Psoas muscle (tissue), 8 donors: ENCODE measurements around the gene USP19. TPM values are rescaled to one million over a fixed set of nuclear protein-coding genes. Genes with fewer than 3 reads are reported as not detected.

ENCODE experiments used
- ATAC-seq, 4 donors: fragments of 200-7000 bp; cut with Tn5 transposase; one replicate each; pipeline ENCODE4 v1.9.1; 2020; ENCODE audit warnings: moderate library complexity in 3 of 4, mild to moderate bottlenecking in 2 of 4
- DNase-seq, 2 donors: peaks; one replicate each; pipeline ENCODE4 v3.0.0-alpha.2; 2020
- H3K27ac ChIP-seq: fragments of 200-600 bp; one replicate; pipeline ENCODE4 v1.8.0; 2022
- H3K27me3 ChIP-seq, 3 donors: fragments of 200-600 bp in 1 of 3; one replicate each; pipeline versions ENCODE4 v1.6.1 to v1.8.0; 2013 to 2022; ENCODE audit warnings: low read length in 2 of 3, mild to moderate bottlenecking in 2 of 3, moderate library complexity in 1 of 3; ENCODE audit not compliant: insufficient read depth in 3 of 3
- H3K36me3 ChIP-seq, 2 donors: fragments of 200-600 bp in 1 of 2; one replicate each; pipeline versions ENCODE4 v1.6.1 to v1.8.0; 2013 to 2022; ENCODE audit warnings: low read depth in 1 of 2, mild to moderate bottlenecking in 1 of 2, moderate library complexity in 1 of 2; ENCODE audit not compliant: insufficient read depth in 1 of 2
- H3K4me1 ChIP-seq: fragments of 200-600 bp; one replicate; pipeline ENCODE4 v1.8.0; 2022
- H3K4me3 ChIP-seq: fragments of 200-600 bp; one replicate; pipeline ENCODE4 v1.8.0; 2022; ENCODE audit warnings: mild to moderate bottlenecking
- H3K9me3 ChIP-seq: fragments of 200-600 bp; one replicate; pipeline ENCODE4 v1.8.0; 2022
- CTCF ChIP-seq: fragments of 200-600 bp; IDR thresholded peaks from one replicate; pipeline ENCODE4 v1.8.0; 2022; ENCODE audit warnings: antibody characterized with exemption
- WGBS, 3 donors: extraction: QIAGEN DNeasy Blood & Tissue Kit; methylation state at CpG; one replicate each; pipeline versions ENCODE4 v1.1.6 to v1.1.7; 2013; 5-methylcytosine and 5-hydroxymethylcytosine counted together
- intact Hi-C, 2 donors: fragments of 100-400 bp; cut with DNase I; formaldehyde crosslinking; loops; one replicate each; pipeline versions ENCODE4 v1.11.0 to v1.14.2; 2022
- polyA plus RNA-seq, 3 donors: library from polyadenylated mRNA; stranded (reverse); fragments of 200-250 nt; gene quantifications; one replicate each; pipeline ENCODE4 v1.2.3, GENCODE V29; 2013
- total RNA-seq, 4 donors: library from RNA; stranded (reverse); fragmentation: NEBNext Ultra II Directional in 2 of 4; extraction: Animal tissue kit (Norgen Biotek cat#: 25700) in 2 of 4; gene quantifications; one replicate each; pipeline versions ENCODE4 v1.2.1 to v1.2.4, GENCODE V29; 2021 to 2023
- donor health status: healthy with polysubstance abuse.
- donor health status: DM: no; HTN: no; CAD: no; lungs with moderate emphysema.
- donor health status: Bipolar disorder and iron deficiency.
- donor health status: healthy.
- donor health status: DM: yes; HTN: yes; CAD: no.
- donor health status: DM: no; HTN: no; CAD: no.
- donor health status: DM: no; HTN: no; CAD: no.
- donor health status: DM: yes; HTN: yes; CAD: no.

USP19 gene
- total and polyA plus RNA-seq, 7 donors, result 29.5 to 109 (median 91.1) TPM

GRCh38 chr3:49104052-49104426 is 16.6 kb downstream of the USP19 start:
- Histone ChIP-seq H3K27me3 (no peaks in the 10 kb centered on the region), H3K9me3 (no peaks in the 10 kb centered on the region), H3K27ac (peak overlapping the region; percentile 89), H3K4me1 (peaks cover 18% of the 10 kb centered on the region), H3K36me3 (peaks cover 14 to 77% of the 10 kb centered on the region in 2 donors), H3K4me3 (peak overlapping the region; percentile 98)
- ATAC-seq (no peak), DNase-seq (no peak)
- TF ChIP-seq CTCF, result no peak
- WGBS, 3 donors, result 2 to 4% (median 3%) methylated on average over 8 of the region's 8 CpGs
- intact Hi-C loops, result no loop called here

- WGBS, 3 donors, result 92 to 94% (median 93%) methylated on average over 11 of the region's 11 CpGs
- no peak for ATAC-seq
These were observed 20.5 kb downstream of the USP19 start for GRCh38 chr3:49100046-49100615.

GRCh38 chr3:49098910-49099630 is 21.6 kb downstream of the USP19 start:
- intact Hi-C loops, result no loop called here
- 84 to 90% (median 85%) methylated on average over 13 of the region's 13 CpGs for WGBS, 3 donors
- H3K36me3 ChIP-seq, result peaks cover 21 to 79% of the 10 kb centered on the region in 2 donors
- H3K4me3 ChIP-seq, result no peak overlapping the region
- H3K27me3 ChIP-seq, result no peaks in the 10 kb centered on the region
- no peaks in the 10 kb centered on the region for H3K9me3 ChIP-seq
- TF ChIP-seq CTCF, result no peak
- ATAC-seq, result no peak
- H3K27ac ChIP-seq, result no peak overlapping the region
- H3K4me1 ChIP-seq, result peaks cover 19% of the 10 kb centered on the region
- peak in 1 of 2 donors; percentile 28 for DNase-seq

More at GRCh38 chr3:49100046-49100615, 20.5 kb downstream of the USP19 start:
- no peak for TF ChIP-seq CTCF
- intact Hi-C loops, result no loop called here
- DNase-seq, result no peak
- H3K27ac ChIP-seq, result no peak overlapping the region
- peaks cover 21 to 79% of the 10 kb centered on the region in 2 donors for H3K36me3 ChIP-seq
- no peaks in the 10 kb centered on the region for H3K27me3 ChIP-seq
- H3K4me1 ChIP-seq, result peaks cover 15% of the 10 kb centered on the region
- H3K4me3 ChIP-seq, result no peak overlapping the region
- H3K9me3 ChIP-seq, result no peaks in the 10 kb centered on the region

- WGBS, 3 donors, result 43 to 51% (median 51%) methylated on average over 5 of the region's 5 CpGs
- H3K27ac ChIP-seq, result no peak overlapping the region
- ATAC-seq (no peak), DNase-seq (peak in 1 of 2 donors; percentile 54)
- no peak overlapping the region for H3K4me3 ChIP-seq
- H3K4me1 ChIP-seq, result peaks cover 14% of the 10 kb centered on the region
- no peaks in the 10 kb centered on the region for H3K9me3 ChIP-seq
- H3K27me3 ChIP-seq, result no peaks in the 10 kb centered on the region
- peaks cover 21 to 78% of the 10 kb centered on the region in 2 donors for H3K36me3 ChIP-seq
- no peak for TF ChIP-seq CTCF
- intact Hi-C loops, result no loop called here
These were observed 22.2 kb downstream of the USP19 start for GRCh38 chr3:49098429-49098828.
